Activated T-helper 1 cell treated with anti-CD3 and anti-CD28 coated beads, Interleukin-12 subunit alpha, Interleukin-12 subunit beta, Interleukin-2, Interleukin-4 antibody, amounts not matched to agents 30 ng/mL and 10 ng/mL and 1 ng/mL, durations not matched to agents 14 hours and 24 hours and 36 hours (primary cell): ENCODE data around the gene PRTFDC1. TPM values are rescaled to one million over a fixed set of nuclear protein-coding genes. Genes with fewer than 3 reads are reported as not detected.
"Not testable (repeated sequence)": the region's sequence is repeated elsewhere in the genome, so short reads cannot be mapped to it uniquely, and the experiment has no call there.

ENCODE experiments used
- DNase-seq: peaks from one replicate; pipeline ENCODE4 v3.0.0; 2021; ENCODE audit warnings: low spot score
- H3K27ac Mint-ChIP-seq: one replicate; pipeline ENCODE4 v1.8.0; 2021; ENCODE audit warnings: mild to moderate bottlenecking, mixed read lengths
- H3K27me3 Mint-ChIP-seq: one replicate; pipeline ENCODE4 v1.8.0; 2022; ENCODE audit warnings: mild to moderate bottlenecking, moderate library complexity, mixed read lengths; ENCODE audit not compliant: insufficient read depth
- H3K36me3 Mint-ChIP-seq: one replicate; pipeline ENCODE4 v1.8.0; 2021; ENCODE audit warnings: low read depth, mixed read lengths
- H3K4me1 Mint-ChIP-seq: one replicate; pipeline ENCODE4 v1.8.0; 2021; ENCODE audit warnings: low read depth, mixed read lengths
- H3K4me3 Mint-ChIP-seq: one replicate; pipeline ENCODE4 v1.8.0; 2021; ENCODE audit warnings: mild to moderate bottlenecking, moderate library complexity, mixed read lengths
- H3K9me3 Mint-ChIP-seq: one replicate; pipeline ENCODE4 v1.8.0; 2021; ENCODE audit warnings: mixed read lengths
- intact Hi-C: fragments of 100-400 bp; cut with micrococcal nuclease; formaldehyde crosslinking; loops from one replicate; pipeline ENCODE4 v1.15.1; 2024
- total RNA-seq: library from RNA; stranded (reverse); gene quantifications from 2 replicates; pipeline ENCODE4 v1.2.3, GENCODE V29; 2022

PRTFDC1 gene
- total RNA-seq, 1 donor from 2014 or later = 0.57 TPM

GRCh38 chr10:24958721-24959381 lies 6.4 kb upstream of the PRTFDC1 start:
- Mint-ChIP-seq H3K27ac (no peak overlapping the region), H3K9me3 (no peaks in the 10 kb centered on the region), H3K36me3 (no peaks in the 10 kb centered on the region), H3K27me3 (no peaks in the 10 kb centered on the region), H3K4me1 (peaks cover 8% of the 10 kb centered on the region), H3K4me3 (no peak overlapping the region)
- no peak for DNase-seq
- intact Hi-C loops = loop anchor here (10.0 kb wide), 1 partner anchor 106 kb away; no protein-coding TSS in a partner anchor

DNA sequence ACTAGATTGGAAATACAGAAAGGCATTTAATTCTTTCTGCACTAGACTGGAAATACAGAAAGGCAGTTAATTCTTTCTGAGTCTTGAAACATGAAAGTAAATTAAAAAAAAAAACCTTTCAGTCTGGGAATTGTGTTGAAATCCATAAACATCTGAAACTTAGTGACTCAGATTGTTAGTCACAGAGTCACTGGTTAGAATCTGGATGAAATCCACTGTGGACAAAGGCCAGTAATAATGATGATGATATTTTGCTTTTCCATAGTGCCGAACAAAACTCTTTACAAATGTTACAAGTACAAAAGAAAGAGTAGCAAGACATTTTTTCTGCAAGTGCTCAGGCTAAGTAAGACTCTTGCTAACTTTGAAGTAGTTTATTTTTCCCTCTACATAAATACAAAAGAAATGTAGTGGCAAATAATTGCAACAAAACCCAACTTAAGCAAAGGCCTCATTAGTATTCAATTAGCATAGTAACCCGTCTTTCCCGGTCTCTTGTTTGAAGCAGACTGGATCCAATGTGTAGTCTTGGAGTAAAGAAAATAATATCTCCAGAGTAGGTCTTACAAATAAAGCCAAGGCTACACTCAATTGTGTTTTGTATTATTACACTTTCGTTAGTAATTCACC lies 5.8 kb upstream of the PRTFDC1 start:
- no peak overlapping the region for H3K27ac Mint-ChIP-seq
- H3K4me1 Mint-ChIP-seq = peaks cover 13% of the 10 kb centered on the region
- no peak for DNase-seq
- intact Hi-C loops = loop anchor here (10.0 kb wide), 1 partner anchor 107 kb away; no protein-coding TSS in a partner anchor
- no peaks in the 10 kb centered on the region for H3K9me3 Mint-ChIP-seq
- H3K27me3 Mint-ChIP-seq = no peaks in the 10 kb centered on the region
- no peaks in the 10 kb centered on the region for H3K36me3 Mint-ChIP-seq
- H3K4me3 Mint-ChIP-seq = no peak overlapping the region

GRCh38 chr10:24957624-24958051 lies 5.2 kb upstream of the PRTFDC1 start:
- not testable (repeated sequence) for H3K36me3 Mint-ChIP-seq, H3K9me3 Mint-ChIP-seq
- intact Hi-C loops = loop anchor here (10.0 kb wide), 1 partner anchor 107 kb away; no protein-coding TSS in a partner anchor

GRCh38 chr10:24953675-24954074 lies 1.3 kb upstream of the PRTFDC1 start:
- Mint-ChIP-seq H3K27me3 (no peaks in the 10 kb centered on the region), H3K36me3 (no peaks in the 10 kb centered on the region), H3K4me3 (peak overlapping the region; percentile 79), H3K4me1 (peaks cover 16% of the 10 kb centered on the region), H3K27ac (no peak overlapping the region), H3K9me3 (no peaks in the 10 kb centered on the region)
- intact Hi-C loops = loop anchor here (1.0 to 10.0 kb wide), 4 partner anchors 51 to 311 kb away; no protein-coding TSS in a partner anchor
- DNase-seq = no peak

More at GRCh38 chr10:24957624-24958051, 5.2 kb upstream of the PRTFDC1 start:
- not testable (repeated sequence) for DNase-seq, H3K27me3 Mint-ChIP-seq, H3K4me3 Mint-ChIP-seq, H3K27ac Mint-ChIP-seq
- H3K4me1 Mint-ChIP-seq = peaks cover 10% of the 10 kb centered on the region

GRCh38 chr10:24952707-24953645 lies 570 bp upstream of the PRTFDC1 start:
- no peak overlapping the region for H3K27ac Mint-ChIP-seq
- H3K4me1 Mint-ChIP-seq = peaks cover 16% of the 10 kb centered on the region
- no peaks in the 10 kb centered on the region for H3K27me3 Mint-ChIP-seq
- peak overlapping the region; percentile 79 for H3K4me3 Mint-ChIP-seq
- no peaks in the 10 kb centered on the region for H3K36me3 Mint-ChIP-seq
- DNase-seq = peak; percentile 7
- H3K9me3 Mint-ChIP-seq = no peaks in the 10 kb centered on the region
- intact Hi-C loops = loop anchor here (1.0 to 10.0 kb wide), 5 partner anchors 51 to 311 kb away; partner anchors contain the start of genes ENKUR and THNSL1

- Mint-ChIP-seq H3K4me1 (peaks cover 16% of the 10 kb centered on the region), H3K4me3 (peak overlapping the region; percentile 60), H3K9me3 (no peaks in the 10 kb centered on the region), H3K36me3 (no peaks in the 10 kb centered on the region), H3K27ac (peak overlapping the region; percentile 58), H3K27me3 (no peaks in the 10 kb centered on the region)
- intact Hi-C loops = loop anchor here (1.0 to 10.0 kb wide), 5 partner anchors 31 to 309 kb away; partner anchors contain the start of genes ENKUR and THNSL1
- no peak for DNase-seq
These were observed 934 bp downstream of the PRTFDC1 start for GRCh38 chr10:24951201-24952142.

GRCh38 chr10:24950439-24950838 lies 2.0 kb downstream of the PRTFDC1 start:
- no peak for DNase-seq
- Mint-ChIP-seq H3K4me1 (peaks cover 16% of the 10 kb centered on the region), H3K9me3 (no peaks in the 10 kb centered on the region), H3K36me3 (no peaks in the 10 kb centered on the region), H3K27me3 (no peaks in the 10 kb centered on the region), H3K27ac (no peak overlapping the region), H3K4me3 (no peak overlapping the region)
- intact Hi-C loops = loop anchor here (5.0 to 10.0 kb wide), 3 partner anchors 48 to 308 kb away; no protein-coding TSS in a partner anchor

DNA sequence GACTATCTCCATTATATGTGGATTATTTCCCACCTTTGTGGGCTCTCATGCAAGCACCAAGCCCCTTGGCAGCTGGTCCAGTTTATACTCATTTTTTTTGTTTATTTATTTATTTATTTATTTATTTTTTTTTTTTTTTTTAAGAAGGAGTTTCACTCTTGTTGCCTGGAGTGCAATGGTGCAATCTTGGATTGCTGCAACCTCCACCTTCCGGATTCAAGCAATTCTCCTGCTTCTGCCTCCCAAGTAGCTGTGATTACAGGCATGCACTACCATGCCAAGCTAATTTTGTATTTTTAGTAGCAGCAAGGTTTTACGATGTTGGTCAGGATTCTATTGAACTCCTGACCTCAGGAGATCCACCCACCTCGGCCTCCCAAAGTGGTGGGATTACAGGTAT lies 2.8 kb downstream of the PRTFDC1 start:
- Mint-ChIP-seq H3K27me3 (no peaks in the 10 kb centered on the region), H3K27ac (no peak overlapping the region), H3K4me1 (peaks cover 21% of the 10 kb centered on the region), H3K36me3 (no peaks in the 10 kb centered on the region), H3K9me3 (no peaks in the 10 kb centered on the region), H3K4me3 (no peak overlapping the region)
- intact Hi-C loops = loop anchor here (5.0 to 10.0 kb wide), 3 partner anchors 47 to 307 kb away; no protein-coding TSS in a partner anchor
- DNase-seq = no peak

GRCh38 chr10:24947304-24948097 lies 4.9 kb downstream of the PRTFDC1 start:
- Mint-ChIP-seq H3K4me3 (no peak overlapping the region), H3K27me3 (peaks cover 2% of the 10 kb centered on the region), H3K4me1 (peaks cover 13% of the 10 kb centered on the region), H3K36me3 (no peaks in the 10 kb centered on the region), H3K27ac (no peak overlapping the region), H3K9me3 (no peaks in the 10 kb centered on the region)
- no peak for DNase-seq
- intact Hi-C loops = loop anchor here (2.0 kb wide), 2 partner anchors 27 to 123 kb away; no protein-coding TSS in a partner anchor

DNA sequence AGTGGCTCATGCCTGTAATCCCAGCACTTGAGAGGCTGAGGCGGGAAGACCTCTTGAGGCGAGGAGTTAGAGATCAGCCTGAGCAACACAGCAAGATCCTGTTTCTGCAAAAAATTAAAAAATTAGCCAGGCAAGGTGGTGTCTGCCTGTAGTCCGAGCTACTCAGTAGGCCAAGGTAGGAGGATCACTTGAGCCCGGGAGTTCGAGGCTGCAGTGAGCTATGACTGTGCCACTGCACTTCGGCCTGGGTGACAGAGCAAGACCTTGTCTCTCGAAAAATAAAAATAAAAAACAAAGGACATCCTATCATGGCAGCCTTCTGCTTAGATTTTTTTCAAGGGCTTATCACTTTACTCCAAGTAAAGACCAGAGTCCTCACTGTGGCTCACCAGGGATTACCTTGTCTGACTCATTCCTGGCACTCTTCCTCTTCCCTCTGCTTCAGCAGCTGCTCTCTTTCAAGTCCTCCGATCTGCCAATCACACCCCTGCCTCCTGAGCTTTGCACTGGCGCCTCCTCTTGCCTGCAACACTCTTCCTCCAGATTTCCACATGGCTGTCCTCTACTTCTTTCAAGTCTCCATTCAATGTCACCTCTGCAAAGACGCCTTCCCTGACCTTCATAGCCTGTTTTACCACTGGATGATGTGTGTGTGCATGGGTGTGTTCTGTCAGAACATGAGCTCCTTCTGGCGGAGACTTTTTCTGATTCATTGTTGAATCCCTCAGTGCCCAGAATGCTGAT lies 7.7 kb downstream of the PRTFDC1 start:
- no peaks in the 10 kb centered on the region for H3K9me3 Mint-ChIP-seq
- H3K4me3 Mint-ChIP-seq = no peak overlapping the region
- intact Hi-C loops = no loop called here
- peaks cover 3% of the 10 kb centered on the region for H3K27me3 Mint-ChIP-seq
- H3K27ac Mint-ChIP-seq = no peak overlapping the region
- H3K36me3 Mint-ChIP-seq = no peaks in the 10 kb centered on the region
- peaks cover 5% of the 10 kb centered on the region for H3K4me1 Mint-ChIP-seq
- no peak for DNase-seq
